Naive thymus-derived CD8-positive, alpha-beta T cell (primary cell): ENCODE results near the gene MVP. TPM values are rescaled to one million over a fixed set of nuclear protein-coding genes. Genes with fewer than 3 reads are reported as not detected.
"Not testable (repeated sequence)": the region's sequence is repeated elsewhere in the genome, so short reads cannot be mapped to it uniquely, and the experiment has no call there.

Experiments
- ATAC-seq, 2 donors: fragments of 150-1000 bp; cut with Tn5 transposase in 1 of 2; sonication (Bioruptor Pico), chemical (Tn5 transposase) in 1 of 2; 1 replicate in 1 of 2; 2 replicates in 1 of 2; pipeline ENCODE4 v1.10.0; 2021; ENCODE audit warnings: mild to moderate bottlenecking in 2 of 2, moderate library complexity in 2 of 2
- POLR2A ChIA-PET: fragments of 350-600 bp; sonication (Branson Sonifier 250); formaldehyde crosslinking; loops from one replicate; lab custom pipeline; 2021; ENCODE audit warnings: antibody characterized with exemption; lab: Charles Lee
- DNase-seq, 10 donors: peaks; one replicate each; pipeline versions ENCODE4 v3.0.0 to v3.0.0-alpha.2; 2020 to 2022
- H3K27ac Mint-ChIP-seq, 10 donors: one replicate each; pipeline ENCODE4 v1.8.0; 2020 to 2022; ENCODE audit warnings: mild to moderate bottlenecking in 10 of 10, mixed read lengths in 10 of 10, moderate library complexity in 4 of 10, inconsistent platforms in 1 of 10
- H3K27me3 Mint-ChIP-seq, 5 donors: one replicate each; pipeline ENCODE4 v1.8.0; 2021 to 2022; ENCODE audit warnings: mixed read lengths in 5 of 5
- H3K36me3 Mint-ChIP-seq, 3 donors: one replicate each; pipeline ENCODE4 v1.8.0; 2020 to 2022; ENCODE audit warnings: mixed read lengths in 3 of 3, mild to moderate bottlenecking in 2 of 3, inconsistent platforms in 1 of 3
- H3K4me1 Mint-ChIP-seq, 4 donors: one replicate each; pipeline ENCODE4 v1.8.0; 2021 to 2022; ENCODE audit warnings: mixed read lengths in 4 of 4
- H3K4me3 Mint-ChIP-seq, 10 donors: one replicate each; pipeline ENCODE4 v1.8.0; 2020 to 2022; ENCODE audit warnings: mild to moderate bottlenecking in 10 of 10, mixed read lengths in 10 of 10, moderate library complexity in 6 of 10, inconsistent platforms in 1 of 10
- H3K9me3 Mint-ChIP-seq, 9 donors: one replicate each; pipeline ENCODE4 v1.8.0; 2020 to 2022; ENCODE audit warnings: mixed read lengths in 9 of 9, mild to moderate bottlenecking in 3 of 9, inconsistent platforms in 1 of 9, moderate library complexity in 1 of 9
- polyA plus RNA-seq, 3 donors: library from polyadenylated mRNA; unstranded; fragments of 300-500 nt; fragmentation: Illumina TruSeq; gene quantifications; one replicate each; pipeline ENCODE4 v1.2.3, GENCODE V29; 2021
- total RNA-seq, 8 experiments: library from RNA in 2 of 8; stranded (reverse) in 2 of 8; gene quantifications; one replicate each; pipeline ENCODE4 v1.2.3 and lab custom pipeline; 2021 to 2026

Gene MVP
- 100 to 1,000 TPM; 123 to 132 TPM for total RNA-seq
- polyA plus RNA-seq = 100 to 1,000 TPM; 120 to 160 (median 134) TPM
- total RNA-seq (lab: John Stamatoyannopoulos, UW) = 108 to 202 (median 155) reads per million in 6 experiments

GRCh38 chr16:29820271-29820701 is at the start of gene MVP:
TSS of gene MVP (plus strand) at chr16:29820462. CDS start at chr16:29830550, 10,088 bp downstream.
- POLR2A ChIA-PET = interaction anchor here (0.9 to 9.6 kb wide), 9 partner anchors 10 to 119 kb away, joined by 3 to 204 read pairs (median 7); partner anchors contain the start of genes CDIPT, KIF22, MAZ and PRRT2
- Mint-ChIP-seq H3K27ac (peak within 1 kb of the TSS; percentile 90 to 98 (median 95)), H3K4me1 (peaks cover 35 to 86% (median 77%) of the 10 kb centered on the region in 4 donors), H3K9me3 (no peaks in the 10 kb centered on the region), H3K36me3 (peaks cover 0 to 28% (median 3%) of the 10 kb centered on the region in 3 donors), H3K27me3 (peaks cover 0 to 1% (median 0%) of the 10 kb centered on the region in 5 donors), H3K4me3 (peak within 1 kb of the TSS; percentile 94 to 99 (median 97))
- DNase-seq (peak in 7 of 10 donors; percentile 33 to 62 (median 45)), ATAC-seq (peak in 1 of 2 donors; percentile 8)

- Mint-ChIP-seq H3K4me1 (peaks cover 5 to 35% (median 20%) of the 10 kb centered on the region in 4 donors), H3K27ac (peak overlapping the region in 1 of 10 donors; percentile 89)
- not testable (repeated sequence) for ATAC-seq, DNase-seq, H3K27me3 Mint-ChIP-seq, H3K4me3 Mint-ChIP-seq, H3K36me3 Mint-ChIP-seq, H3K9me3 Mint-ChIP-seq
- POLR2A ChIA-PET = interaction anchor here (0.6 to 1.3 kb wide), 4 partner anchors 18 to 107 kb away, joined by 3 read pairs; partner anchors contain the start of gene KIF22
Observed at GRCh38 chr16:29772330-29772729, 47.9 kb upstream of the MVP start.

GRCh38 chr16:29774730-29775129 is 45.5 kb upstream of the MVP start:
- Mint-ChIP-seq H3K36me3 (no peaks in the 10 kb centered on the region), H3K27me3 (no peaks in the 10 kb centered on the region), H3K9me3 (no peaks in the 10 kb centered on the region), H3K4me3 (no peak overlapping the region), H3K4me1 (peaks cover 5 to 52% (median 23%) of the 10 kb centered on the region in 4 donors), H3K27ac (peak overlapping the region in 1 of 10 donors; percentile 57)
- POLR2A ChIA-PET = interaction anchor here (0.7 to 0.8 kb wide), 2 partner anchors 15 to 35 kb away, joined by 3 to 5 read pairs; no protein-coding TSS in a partner anchor
- DNase-seq = no peak
- no peak for ATAC-seq

- no peak overlapping the region for H3K4me3 Mint-ChIP-seq
- H3K36me3 Mint-ChIP-seq = no peaks in the 10 kb centered on the region
- POLR2A ChIA-PET = interaction anchor here (0.6 kb wide), 1 partner anchor 9 kb away, joined by 4 read pairs; no protein-coding TSS in a partner anchor
- H3K27me3 Mint-ChIP-seq = no peaks in the 10 kb centered on the region
- no peaks in the 10 kb centered on the region for H3K9me3 Mint-ChIP-seq
- no peak for DNase-seq
- peak overlapping the region in 1 of 10 donors; percentile 93 for H3K27ac Mint-ChIP-seq
- ATAC-seq = no peak
- H3K4me1 Mint-ChIP-seq = peaks cover 5 to 54% (median 20%) of the 10 kb centered on the region in 4 donors
Observed at GRCh38 chr16:29775742-29776408, 44.4 kb upstream of the MVP start.

- ATAC-seq (no peak), DNase-seq (no peak)
- H3K4me3 Mint-ChIP-seq = no peak within 1 kb of the TSS
- no peaks in the 10 kb centered on the region for H3K36me3 Mint-ChIP-seq
- peaks cover 5 to 60% (median 22%) of the 10 kb centered on the region in 4 donors for H3K4me1 Mint-ChIP-seq
- no peaks in the 10 kb centered on the region for H3K9me3 Mint-ChIP-seq
- H3K27me3 Mint-ChIP-seq = no peaks in the 10 kb centered on the region
- peak within 1 kb of the TSS in 5 of 10 donors; percentile 41 to 74 (median 58) for H3K27ac Mint-ChIP-seq
- POLR2A ChIA-PET = interaction anchor here (0.6 to 1.2 kb wide), 3 partner anchors 29 to 147 kb away, joined by 4 to 5 read pairs (median 4); partner anchors contain the start of gene C16orf54
Observed at GRCh38 chr16:29777576-29778350, 42.5 kb upstream of the MVP start, which contains the start of gene ZG16. TSS of gene ZG16 (plus strand) at chr16:29778256. CDS start at chr16:29779267, 1,011 bp downstream.

GRCh38 chr16:29779474-29779873 is 40.8 kb upstream of the MVP start:
- Mint-ChIP-seq H3K4me3 (no peak overlapping the region), H3K27ac (peak overlapping the region in 2 of 10 donors; percentile 2 to 64), H3K9me3 (no peaks in the 10 kb centered on the region), H3K36me3 (no peaks in the 10 kb centered on the region), H3K4me1 (peaks cover 11 to 63% (median 23%) of the 10 kb centered on the region in 4 donors), H3K27me3 (no peaks in the 10 kb centered on the region)
- no peak for ATAC-seq
- POLR2A ChIA-PET = interaction anchor here (0.6 to 1.1 kb wide), 2 partner anchors 11 to 1928 kb away, joined by 4 read pairs; no protein-coding TSS in a partner anchor
- DNase-seq = no peak

- ATAC-seq = not testable (repeated sequence)
- H3K27ac Mint-ChIP-seq = peak overlapping the region in 7 of 10 donors; percentile 3 to 92 (median 63)
Observed at GRCh38 chr16:29783094-29783953, 36.9 kb upstream of the MVP start.

GRCh38 chr16:29784157-29784556 is 36.1 kb upstream of the MVP start:
- peak overlapping the region in 5 of 10 donors; percentile 0 to 33 (median 7) for H3K4me3 Mint-ChIP-seq
- peak overlapping the region; percentile 14 to 92 (median 68) for H3K27ac Mint-ChIP-seq
- POLR2A ChIA-PET = interaction anchor here (0.6 to 10.2 kb wide), 9 partner anchors 20 to 246 kb away, joined by 3 to 223 read pairs (median 4); partner anchors contain the start of gene C16orf54
- H3K4me1 Mint-ChIP-seq = peaks cover 19 to 40% (median 30%) of the 10 kb centered on the region in 4 donors
- peak in 3 of 10 donors; percentile 29 to 48 (median 47) for DNase-seq
- H3K9me3 Mint-ChIP-seq = no peaks in the 10 kb centered on the region
- no peaks in the 10 kb centered on the region for H3K36me3 Mint-ChIP-seq
- ATAC-seq = peak; percentile 65 to 79
- H3K27me3 Mint-ChIP-seq = no peaks in the 10 kb centered on the region

More at GRCh38 chr16:29783094-29783953, 36.9 kb upstream of the MVP start:
- DNase-seq, H3K9me3 Mint-ChIP-seq, H3K4me3 Mint-ChIP-seq, H3K27me3 Mint-ChIP-seq, H3K36me3 Mint-ChIP-seq: not testable (repeated sequence)
- peaks cover 19 to 48% (median 26%) of the 10 kb centered on the region in 4 donors for H3K4me1 Mint-ChIP-seq
- POLR2A ChIA-PET = interaction anchor here (1.2 to 10.2 kb wide), 4 partner anchors 38 to 81 kb away, joined by 3 to 223 read pairs (median 4); partner anchors contain the start of gene C16orf54

GRCh38 chr16:29784901-29785500 is 35.3 kb upstream of the MVP start:
- peak overlapping the region; percentile 54 to 92 (median 82) for H3K27ac Mint-ChIP-seq
- H3K27me3 Mint-ChIP-seq = no peaks in the 10 kb centered on the region
- peaks cover 17 to 40% (median 32%) of the 10 kb centered on the region in 4 donors for H3K4me1 Mint-ChIP-seq
- no peaks in the 10 kb centered on the region for H3K36me3 Mint-ChIP-seq
- DNase-seq (peak; percentile 50 to 82 (median 64)), ATAC-seq (peak; percentile 89 to 93)
- peak overlapping the region; percentile 58 to 75 (median 72) for H3K4me3 Mint-ChIP-seq
- POLR2A ChIA-PET = interaction anchor here (0.7 to 10.2 kb wide), 18 partner anchors 17 to 245 kb away, joined by 3 to 223 read pairs (median 4); partner anchors contain the start of genes C16orf54, MAZ and PAGR1
- H3K9me3 Mint-ChIP-seq = no peaks in the 10 kb centered on the region

GRCh38 chr16:29787155-29787554 is 33.1 kb upstream of the MVP start:
- Mint-ChIP-seq H3K4me1 (peaks cover 22 to 48% (median 45%) of the 10 kb centered on the region in 4 donors), H3K27ac (peak overlapping the region in 2 of 10 donors; percentile 10 to 59)
- not testable (repeated sequence) for H3K27me3 Mint-ChIP-seq, ATAC-seq, DNase-seq, H3K9me3 Mint-ChIP-seq, H3K4me3 Mint-ChIP-seq, H3K36me3 Mint-ChIP-seq
- POLR2A ChIA-PET = interaction anchor here (0.9 to 10.6 kb wide), 7 partner anchors 17 to 51 kb away, joined by 3 to 240 read pairs (median 18); partner anchors contain the start of genes C16orf54, MAZ and MVP
